Activated gamma-delta T cell treated with anti-CD3 and anti-CD28 coated beads, Interleukin-2, amount 50 U/mL, for 16 hours (primary cell): ENCODE measurements around the gene SLC25A25.
A peak's percentile ranks its signal among the peaks of the same experiment; 100 is the strongest.

Experiments used
- DNase-seq: peaks from one replicate; pipeline ENCODE4 v3.0.0-alpha.2; 2020; ENCODE audit warnings: low read depth

SLC25A25 gene

GRCh38 chr9:128096616-128097536 is 28.8 kb downstream of the SLC25A25 start:
- no peak for DNase-seq

DNA sequence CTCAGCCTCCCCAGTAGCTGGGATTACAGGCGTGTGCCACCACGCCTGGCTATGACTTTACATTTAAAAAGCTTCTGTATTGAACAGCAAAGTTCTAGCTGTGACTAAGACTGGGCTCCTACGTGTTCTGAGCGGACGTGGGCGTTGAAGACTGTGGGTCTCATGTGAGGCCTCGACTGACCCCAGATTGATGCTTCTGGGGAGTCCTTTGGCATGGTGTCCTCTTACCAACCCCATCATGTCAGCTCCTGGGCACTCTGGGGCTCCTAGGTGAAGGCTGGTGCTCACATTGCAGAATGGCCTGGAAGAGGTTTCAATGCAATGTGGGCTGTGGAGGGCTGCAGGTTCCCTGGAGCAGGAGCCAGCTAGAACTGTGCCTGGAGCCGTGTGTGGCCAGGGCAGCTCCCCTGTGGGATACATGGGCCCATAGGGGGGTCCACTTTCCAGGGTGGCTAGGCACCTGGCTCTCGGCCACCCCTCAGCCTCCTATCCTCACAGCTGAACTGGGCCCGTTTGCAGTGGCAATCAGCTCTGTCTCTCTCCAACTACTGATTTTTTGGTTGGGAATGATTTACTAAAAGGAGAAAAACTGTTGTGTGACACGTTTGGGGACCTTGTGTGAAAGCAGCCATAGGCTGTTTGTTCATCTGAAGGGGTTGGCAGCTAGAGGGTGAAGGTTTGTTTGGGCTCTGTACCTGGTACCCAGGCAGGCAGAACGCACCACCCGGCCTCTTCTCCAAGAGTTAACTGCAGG is 29.7 kb downstream of the SLC25A25 start:
- no peak for DNase-seq

DNA sequence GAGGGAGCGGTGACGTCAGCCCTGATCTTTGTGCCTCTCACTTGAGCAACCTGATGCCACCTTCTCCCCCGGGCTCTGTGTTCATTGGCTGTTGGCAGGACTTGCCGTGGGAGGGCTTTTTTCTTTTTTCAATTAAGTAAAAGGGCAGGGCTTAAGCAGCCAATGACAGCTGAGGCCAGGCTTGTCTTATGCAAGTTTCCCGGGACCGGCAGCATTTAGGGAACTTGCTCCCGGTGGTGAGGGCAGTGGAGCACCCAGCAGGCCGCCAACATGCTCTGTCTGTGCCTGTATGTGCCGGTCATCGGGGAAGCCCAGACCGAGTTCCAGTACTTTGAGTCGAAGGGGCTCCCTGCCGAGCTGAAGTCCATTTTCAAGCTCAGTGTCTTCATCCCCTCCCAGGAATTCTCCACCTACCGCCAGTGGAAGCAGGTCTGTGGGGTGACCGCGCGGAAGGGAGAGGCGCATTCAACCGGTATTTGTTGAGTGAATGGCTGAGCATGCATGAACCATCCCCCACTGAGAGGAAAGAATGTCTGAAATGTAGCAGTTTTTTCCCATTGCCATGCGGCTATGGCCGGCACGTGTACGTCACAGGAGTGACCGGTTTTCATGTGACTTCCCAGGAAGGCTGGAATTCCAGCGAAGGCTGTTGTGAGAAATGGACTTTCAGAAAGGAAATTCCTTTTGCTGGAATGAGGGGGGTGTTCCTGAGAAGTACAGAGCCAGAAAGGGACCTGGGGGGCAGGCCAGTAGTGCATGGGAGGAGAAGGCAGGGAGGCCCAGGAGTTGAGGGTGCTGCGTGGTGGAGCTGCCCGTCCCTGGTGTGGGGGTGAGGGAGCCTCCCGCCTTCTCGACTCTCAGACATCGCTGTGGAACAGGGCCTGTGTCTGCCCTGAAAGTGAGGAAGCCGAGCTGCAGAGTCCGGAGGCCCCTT is 30.5 kb downstream of the SLC25A25 start:
- DNase-seq = peak; percentile 39

DNA sequence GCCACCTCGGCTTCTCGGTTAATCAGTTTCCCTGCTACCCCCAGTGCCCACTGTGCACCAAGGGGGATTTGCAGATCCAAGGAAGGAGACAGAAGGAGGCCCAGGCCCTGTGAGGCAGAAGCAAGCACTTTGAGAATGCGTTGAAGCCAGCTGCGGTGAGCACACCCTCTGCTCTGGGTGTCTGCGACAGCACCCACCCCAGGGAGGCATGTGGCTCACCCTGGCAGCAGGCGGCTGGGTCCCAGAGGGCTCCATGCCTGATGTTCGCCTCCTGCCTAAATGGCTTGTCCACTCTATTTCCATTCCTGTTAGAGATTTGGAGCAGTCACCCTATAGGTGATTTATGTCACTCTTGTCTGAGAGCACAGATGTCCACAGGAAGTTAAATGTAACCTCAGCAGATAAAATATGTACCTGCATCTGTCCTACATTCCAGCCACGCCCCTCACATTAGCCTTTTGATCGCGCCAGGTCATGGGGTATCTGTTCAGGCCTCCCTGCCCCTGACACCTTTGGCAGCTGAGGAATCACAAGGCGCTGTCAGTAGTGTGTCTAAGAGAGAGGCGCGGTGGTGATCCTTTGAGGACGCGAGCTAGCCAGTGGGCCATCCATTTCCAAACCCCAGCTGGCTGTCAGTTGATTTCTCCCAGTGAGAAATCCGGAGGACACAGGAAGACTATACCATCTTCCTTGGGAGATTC is 31.3 kb downstream of the SLC25A25 start:
- no peak for DNase-seq

- no peak for DNase-seq
Observed at GRCh38 chr9:128099932-128100491, 32.0 kb downstream of the SLC25A25 start.

- DNase-seq = no peak
Observed at GRCh38 chr9:128100581-128100980, 32.5 kb downstream of the SLC25A25 start.

GRCh38 chr9:128101231-128101661 is 33.2 kb downstream of the SLC25A25 start:
- no peak for DNase-seq

DNA sequence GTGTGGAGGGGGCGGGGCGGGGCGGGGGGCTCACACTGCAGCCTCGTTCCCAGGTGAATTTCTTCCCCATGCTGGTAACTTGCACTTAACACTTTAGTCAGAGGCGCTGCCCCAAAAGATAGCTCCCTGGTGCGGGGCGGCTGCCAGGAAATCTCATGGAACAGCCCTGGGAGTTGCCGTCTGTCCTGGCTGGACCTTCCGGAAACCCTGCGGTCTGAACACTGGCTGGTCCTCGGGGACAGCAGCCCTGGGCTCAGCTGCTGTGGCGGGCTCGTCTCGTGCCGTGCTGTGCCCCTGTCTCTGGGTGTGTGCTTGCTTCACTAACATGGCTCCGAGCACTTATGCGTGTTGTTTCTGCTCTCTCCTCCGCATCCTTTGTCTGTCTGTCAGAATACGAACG is 33.7 kb downstream of the SLC25A25 start:
- DNase-seq = no peak

GRCh38 chr9:128102196-128102595 is 34.2 kb downstream of the SLC25A25 start:
- no peak for DNase-seq

DNA sequence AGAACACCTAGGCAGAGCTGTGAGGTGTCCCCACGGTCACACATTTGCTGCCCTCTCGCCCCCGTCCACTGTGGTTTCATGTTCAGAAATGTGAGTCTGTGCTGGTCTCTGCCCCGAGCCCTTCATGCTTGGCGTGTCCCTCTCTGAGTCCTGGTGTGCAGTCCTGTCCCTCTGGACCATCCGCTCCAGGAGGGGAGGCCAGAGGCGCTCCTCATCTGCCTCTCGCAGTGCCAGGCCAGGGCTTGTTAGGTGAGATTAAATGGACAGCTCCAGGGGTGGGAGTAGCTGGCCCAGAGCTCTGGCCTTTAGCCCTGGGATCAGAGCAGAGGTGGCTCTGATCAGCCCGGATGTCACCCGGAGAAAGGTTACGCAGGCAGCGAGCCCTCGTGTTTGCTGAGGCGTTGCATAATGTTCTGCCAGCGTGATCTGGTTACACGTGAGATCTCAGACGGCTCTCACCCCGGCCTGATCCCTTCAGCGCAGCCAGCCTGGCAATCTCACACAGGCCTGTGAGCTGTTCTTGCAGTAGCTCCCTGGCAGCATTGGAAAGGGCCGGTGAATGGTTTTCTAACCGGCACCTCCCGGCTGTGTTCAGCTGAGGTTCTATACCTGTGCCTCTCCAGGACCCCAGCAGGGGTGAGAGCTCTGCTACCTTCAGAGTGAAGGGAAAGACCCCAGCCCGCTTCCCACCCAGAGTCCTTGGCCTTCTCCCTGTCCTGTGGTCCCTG is 35.0 kb downstream of the SLC25A25 start:
- no peak for DNase-seq

DNA sequence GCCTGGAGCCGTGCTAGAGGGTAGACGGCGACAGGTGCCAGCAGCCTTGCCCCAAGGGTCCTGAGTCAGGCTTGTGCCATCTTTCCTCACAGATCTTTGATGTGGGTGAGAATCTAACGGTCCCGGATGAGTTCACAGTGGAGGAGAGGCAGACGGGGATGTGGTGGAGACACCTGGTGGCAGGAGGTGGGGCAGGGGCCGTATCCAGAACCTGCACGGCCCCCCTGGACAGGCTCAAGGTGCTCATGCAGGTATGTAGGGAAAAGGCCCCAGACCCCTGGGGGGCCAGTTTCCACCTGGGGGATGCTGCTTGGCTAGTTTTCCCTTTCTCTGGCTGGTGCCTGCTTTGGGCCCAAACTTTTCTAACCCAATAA is 35.5 kb downstream of the SLC25A25 start:
- no peak for DNase-seq

DNA sequence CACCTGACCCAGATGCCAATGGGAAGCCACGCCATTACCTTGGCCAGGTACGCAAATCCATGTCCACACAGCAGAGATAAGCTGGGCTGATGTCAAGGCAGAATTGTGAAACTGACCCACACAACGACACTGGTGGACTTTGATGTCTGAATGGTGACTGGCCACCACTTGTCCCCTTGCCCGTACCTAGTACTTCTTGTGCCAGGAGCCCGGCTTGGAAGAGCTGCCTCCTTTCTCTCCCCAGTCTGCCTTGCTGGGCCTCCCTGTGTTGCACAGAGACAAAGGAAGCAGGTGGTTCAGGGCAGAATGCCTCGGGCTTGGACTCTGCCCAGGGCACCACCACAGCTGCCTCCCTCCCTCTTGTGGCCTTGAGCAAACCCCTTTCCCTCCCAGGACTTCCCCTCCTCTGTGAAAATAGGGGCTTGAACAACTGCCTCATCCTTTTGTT is 36.2 kb downstream of the SLC25A25 start:
- DNase-seq = no peak

GRCh38 chr9:128105538-128106175 is 37.6 kb downstream of the SLC25A25 start:
- DNase-seq = no peak

DNA sequence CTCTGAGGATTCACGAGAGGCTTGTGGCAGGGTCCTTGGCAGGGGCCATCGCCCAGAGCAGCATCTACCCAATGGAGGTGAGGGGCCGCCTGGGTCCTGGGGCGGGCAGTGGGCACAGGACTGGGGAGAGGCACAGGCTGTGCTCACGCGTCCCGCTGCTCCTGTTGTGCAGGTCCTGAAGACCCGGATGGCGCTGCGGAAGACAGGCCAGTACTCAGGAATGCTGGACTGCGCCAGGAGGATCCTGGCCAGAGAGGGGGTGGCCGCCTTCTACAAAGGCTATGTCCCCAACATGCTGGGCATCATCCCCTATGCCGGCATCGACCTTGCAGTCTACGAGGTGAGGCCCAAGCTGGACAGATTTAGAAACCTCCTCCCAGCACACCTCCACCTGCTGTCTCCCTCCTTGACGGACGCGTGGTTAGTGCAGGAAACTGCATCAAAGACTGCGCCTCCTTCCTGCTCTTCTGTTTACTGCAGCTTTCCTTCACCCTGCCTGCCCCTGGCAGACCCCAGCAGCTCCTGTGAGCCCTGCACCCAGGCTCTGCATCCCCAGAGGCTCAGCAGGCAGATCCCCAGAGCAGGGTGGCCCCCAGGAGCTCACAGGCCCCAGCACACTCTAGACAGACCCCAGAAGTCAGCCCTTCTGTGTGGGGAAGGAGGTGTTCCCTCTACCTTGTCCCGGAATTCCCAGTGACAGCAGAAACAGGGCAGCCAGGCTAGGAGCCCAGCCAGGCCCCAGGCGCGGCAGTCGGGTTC is 38.3 kb downstream of the SLC25A25 start:
- no peak for DNase-seq

DNA sequence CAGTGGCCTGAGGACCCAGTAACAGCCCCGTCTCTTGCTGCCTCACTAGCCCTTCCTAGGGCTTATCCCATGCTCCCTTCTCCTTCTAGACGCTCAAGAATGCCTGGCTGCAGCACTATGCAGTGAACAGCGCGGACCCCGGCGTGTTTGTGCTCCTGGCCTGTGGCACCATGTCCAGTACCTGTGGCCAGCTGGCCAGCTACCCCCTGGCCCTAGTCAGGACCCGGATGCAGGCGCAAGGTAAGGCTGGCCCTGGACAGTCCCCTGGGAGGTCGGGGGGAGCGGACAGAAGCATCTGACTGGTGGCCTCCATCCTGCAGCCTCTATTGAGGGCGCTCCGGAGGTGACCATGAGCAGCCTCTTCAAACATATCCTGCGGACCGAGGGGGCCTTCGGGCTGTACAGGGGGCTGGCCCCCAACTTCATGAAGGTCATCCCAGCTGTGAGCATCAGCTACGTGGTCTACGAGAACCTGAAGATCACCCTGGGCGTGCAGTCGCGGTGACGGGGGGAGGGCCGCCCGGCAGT is 39.0 kb downstream of the SLC25A25 start:
- no peak for DNase-seq

- no peak for DNase-seq
Observed at GRCh38 chr9:128107468-128108268, 39.6 kb downstream of the SLC25A25 start.

- no peak for DNase-seq
Observed at GRCh38 chr9:128108269-128109049, 40.4 kb downstream of the SLC25A25 start.
